Smooth muscle cell (in vitro differentiated cells): Measurements from ENCODE around the gene UPK3B. TPM values are rescaled to one million over a fixed set of nuclear protein-coding genes. Genes with fewer than 3 reads are reported as not detected.
"Not testable (repeated sequence)": the region's sequence is repeated elsewhere in the genome, so short reads cannot be mapped to it uniquely, and the experiment has no call there.

ENCODE experiments used
- DNase-seq: peaks from one replicate; lab custom pipeline; 2025; ENCODE audit not compliant: unreplicated experiment; lab: John Stamatoyannopoulos, UW
- H2AFZ ChIP-seq: fragments of 200-600 bp; sonication (generic); 2 replicates; pipeline ENCODE4 v1.6.0; 2016; ENCODE audit warnings: antibody characterized with exemption, low read depth, mild to moderate bottlenecking
- H3F3A ChIP-seq: fragments of 200-600 bp; sonication (generic); 2 replicates; pipeline ENCODE4 v1.6.0; 2017; ENCODE audit warnings: antibody characterized with exemption, low read depth
- H3K27ac ChIP-seq: fragments of 200-600 bp; sonication (generic); 2 replicates; pipeline ENCODE4 v1.5.1; 2016; ENCODE audit warnings: low read depth, mild to moderate bottlenecking
- H3K27me3 ChIP-seq: fragments of 200-600 bp; sonication (generic); 2 replicates; pipeline ENCODE4 v1.6.1; 2016; ENCODE audit warnings: low read depth, mild to moderate bottlenecking
- H3K36me3 ChIP-seq: fragments of 200-600 bp; sonication (generic); 2 replicates; pipeline ENCODE4 v1.5.1; 2016; ENCODE audit warnings: low read depth
- H3K4me1 ChIP-seq: fragments of 200-600 bp; sonication (generic); 2 replicates; pipeline ENCODE4 v1.5.1; 2016; ENCODE audit warnings: low read depth
- H3K4me2 ChIP-seq: fragments of 200-600 bp; sonication (generic); 2 replicates; pipeline ENCODE4 v1.6.0; 2016; ENCODE audit warnings: mild to moderate bottlenecking
- H3K4me3 ChIP-seq: fragments of 200-600 bp; sonication (generic); 2 replicates; pipeline ENCODE4 v1.5.1; 2016; ENCODE audit warnings: mild to moderate bottlenecking
- H3K79me2 ChIP-seq: fragments of 200-600 bp; sonication (generic); 2 replicates; pipeline ENCODE4 v1.6.0; 2016; ENCODE audit warnings: low read depth, mild to moderate bottlenecking
- H3K9ac ChIP-seq: fragments of 200-600 bp; sonication (generic); 2 replicates; pipeline ENCODE4 v1.6.0; 2016; ENCODE audit warnings: low read depth
- H3K9me3 ChIP-seq: fragments of 200-600 bp; sonication (generic); replicated peaks from 2 replicates; pipeline ENCODE4 v1.5.1; 2016; ENCODE audit warnings: low read depth
- H4K20me1 ChIP-seq: fragments of 200-600 bp; sonication (generic); 2 replicates; pipeline ENCODE4 v1.6.0; 2016; ENCODE audit warnings: low read depth
- CTCF ChIP-seq: fragments of 200-600 bp; sonication (generic); IDR thresholded peaks from 2 replicates; pipeline ENCODE4 v1.5.1; 2017; ENCODE audit warnings: borderline replicate concordance, mild to moderate bottlenecking, antibody characterized with exemption; ENCODE audit not compliant: insufficient read depth, poor library complexity, severe bottlenecking
- WGBS: methylation state at CpG from one replicate; pipeline ENCODE4 v1.1.7; 2016; ENCODE audit warnings: low lambda C conversion rate; 5-methylcytosine and 5-hydroxymethylcytosine counted together
- polyA plus RNA-seq: library from polyadenylated mRNA; unstranded; fragments of >200 nt; fragmentation: Nextera tagmentation; extraction: Ambion mirVana; gene quantifications from 2 replicates; pipeline ENCODE4 v1.2.1, GENCODE V29; 2016
- total RNA-seq: library from RNA; depleted of rRNA; stranded (reverse); fragments of >200 nt; gene quantifications from 2 replicates; pipeline ENCODE4 v1.2.3, GENCODE V29; 2014

The UPK3B gene
- total and polyA plus RNA-seq, 2 experiments from 2014 or later = not detected

- no peaks in the 10 kb centered on the region for H3F3A ChIP-seq
- H4K20me1 ChIP-seq = no peaks in the 10 kb centered on the region
- H3K9me3 ChIP-seq = no peaks in the 10 kb centered on the region
- no peaks in the 10 kb centered on the region for H3K27me3 ChIP-seq
- DNase-seq = no peak
- peaks cover 5% of the 10 kb centered on the region for H3K4me1 ChIP-seq
- no peak overlapping the region for H3K27ac ChIP-seq
- H2AFZ ChIP-seq = no peak overlapping the region
- no peaks in the 10 kb centered on the region for H3K36me3 ChIP-seq
- TF ChIP-seq CTCF = no peak
- H3K9ac ChIP-seq = no peak overlapping the region
- H3K79me2 ChIP-seq = no peaks in the 10 kb centered on the region
- no peak overlapping the region for H3K4me2 ChIP-seq
- WGBS = 86% methylated on average over 8 of the region's 16 CpGs
- no peak overlapping the region for H3K4me3 ChIP-seq
Observed at GRCh38 chr7:76514926-76515771, 4.8 kb downstream of the UPK3B start.

- TF ChIP-seq CTCF = no peak
- H3K4me2 ChIP-seq = no peak overlapping the region
- no peaks in the 10 kb centered on the region for H3F3A ChIP-seq
- H3K79me2 ChIP-seq = no peaks in the 10 kb centered on the region
- H4K20me1 ChIP-seq = no peaks in the 10 kb centered on the region
- no peaks in the 10 kb centered on the region for H3K27me3 ChIP-seq
- no peak overlapping the region for H3K4me3 ChIP-seq
- H3K4me1 ChIP-seq = no peaks in the 10 kb centered on the region
- no peaks in the 10 kb centered on the region for H3K36me3 ChIP-seq
- DNase-seq = no peak
- no peak overlapping the region for H2AFZ ChIP-seq
- H3K9ac ChIP-seq = no peak overlapping the region
- no peaks in the 10 kb centered on the region for H3K9me3 ChIP-seq
- no peak overlapping the region for H3K27ac ChIP-seq
- WGBS = no CpG with 5 or more reads among the region's 32 CpGs
Observed at GRCh38 chr7:76515999-76516443, 5.7 kb downstream of the UPK3B start.

GRCh38 chr7:76516932-76517331, 6.6 kb downstream of the UPK3B start:
- no CpG with 5 or more reads among the region's 6 CpGs for WGBS

GRCh38 chr7:76526183-76526582, 15.8 kb downstream of the UPK3B start:
- H3K79me2 ChIP-seq, H3K9me3 ChIP-seq, H3K27ac ChIP-seq, H3K4me2 ChIP-seq, H3K4me1 ChIP-seq, H2AFZ ChIP-seq, H3K27me3 ChIP-seq, H3K9ac ChIP-seq, DNase-seq, H3K36me3 ChIP-seq, H3K4me3 ChIP-seq, H3F3A ChIP-seq, H4K20me1 ChIP-seq: not testable (repeated sequence)
- no CpG with 5 or more reads among the region's 4 CpGs for WGBS

More at GRCh38 chr7:76516932-76517331, 6.6 kb downstream of the UPK3B start:
- H3K9me3 ChIP-seq, DNase-seq, H3K4me3 ChIP-seq, H3K36me3 ChIP-seq, H3F3A ChIP-seq, H3K79me2 ChIP-seq, H3K27me3 ChIP-seq, H3K4me1 ChIP-seq, H2AFZ ChIP-seq, H4K20me1 ChIP-seq, H3K27ac ChIP-seq, H3K9ac ChIP-seq, H3K4me2 ChIP-seq: not testable (repeated sequence)

GRCh38 chr7:76531643-76532042, 21.3 kb downstream of the UPK3B start:
- H3K27ac ChIP-seq, H3K4me3 ChIP-seq, H3K9me3 ChIP-seq, H3K4me2 ChIP-seq, H3K4me1 ChIP-seq, H3F3A ChIP-seq, H3K36me3 ChIP-seq, H4K20me1 ChIP-seq, H3K9ac ChIP-seq, DNase-seq, H3K27me3 ChIP-seq, H3K79me2 ChIP-seq, H2AFZ ChIP-seq: not testable (repeated sequence)
- 88% methylated on average over 1 of the region's 2 CpGs for WGBS

- H2AFZ ChIP-seq, H3K79me2 ChIP-seq, H3F3A ChIP-seq, H3K4me1 ChIP-seq, H3K36me3 ChIP-seq, DNase-seq, H3K9me3 ChIP-seq, H3K4me3 ChIP-seq, H3K27ac ChIP-seq, H3K27me3 ChIP-seq, H4K20me1 ChIP-seq, H3K9ac ChIP-seq, H3K4me2 ChIP-seq: not testable (repeated sequence)
- no CpG with 5 or more reads among the region's 8 CpGs for WGBS
Observed at GRCh38 chr7:76543197-76543596, 32.8 kb downstream of the UPK3B start, which contains the start of gene SPDYE16. Gene SPDYE16 (minus strand): TSS chr7:76543297. CDS start chr7:76541459, 1,838 bp downstream.
